Panc1 (cell line): ENCODE data around the gene SRSF4. TPM values are rescaled to one million over a fixed set of nuclear protein-coding genes. Genes with fewer than 3 reads are reported as not detected.

ENCODE experiments used
- ATAC-seq: fragments of 200-7000 bp; cut with Tn5 transposase; 2 replicates; pipeline ENCODE4 v1.9.1; 2020; ENCODE audit warnings: mild to moderate bottlenecking, moderate library complexity
- BruUV-seq: library from RNA; stranded (reverse); fragments of 400-500 nt; replicated peaks from 2 replicates; lab custom pipeline; 2021; lab: Mats Ljungman, UMichigan
- CTCF ChIA-PET: fragments of 300-600 bp; sonication (Branson Sonifier 250); formaldehyde crosslinking; loops from one replicate; lab custom pipeline; 2022; ENCODE audit warnings: antibody characterized with exemption; lab: Charles Lee
- POLR2A ChIA-PET: fragments of 300-600 bp; sonication (Branson Sonifier 250); formaldehyde crosslinking; loops from one replicate; lab custom pipeline; 2022; ENCODE audit warnings: antibody characterized with exemption; lab: Charles Lee
- DNase-seq: peaks from one replicate; pipeline ENCODE4 v3.0.0-alpha.2; 2010; ENCODE audit warnings: low read depth, low spot score
- H3K27ac ChIP-seq: 2 replicates; pipeline ENCODE4 v1.5.1; 2011; ENCODE audit warnings: mild to moderate bottlenecking, low read length, inconsistent platforms
- H3K27me3 ChIP-seq: fragments of 200-500 bp; sonication (Bioruptor generic); 2 replicates; pipeline ENCODE4 v1.6.0; 2014; ENCODE audit warnings: low read length, inconsistent platforms; ENCODE audit not compliant: control insufficient read depth, insufficient read depth
- H3K36me3 ChIP-seq: fragments of 200-500 bp; sonication (Bioruptor generic); 2 replicates; pipeline ENCODE4 v1.5.1; 2014; ENCODE audit warnings: inconsistent platforms, mild to moderate bottlenecking, low read length, moderate library complexity; ENCODE audit not compliant: control insufficient read depth, insufficient read depth
- H3K4me1 ChIP-seq: 2 replicates; pipeline ENCODE4 v1.5.1; 2011; ENCODE audit warnings: inconsistent platforms, mild to moderate bottlenecking, low read length, moderate library complexity; ENCODE audit not compliant: control insufficient read depth, insufficient read depth
- H3K4me3 ChIP-seq, 2 experiments: 2 replicates each; pipeline ENCODE4 v1.5.1; 2011 to 2012; ENCODE audit warnings: low read depth in 2 of 2, low read length in 2 of 2, mild to moderate bottlenecking in 2 of 2, inconsistent platforms in 1 of 2, moderate library complexity in 1 of 2
- H3K9me3 ChIP-seq: fragments of 200-500 bp; sonication (Bioruptor generic); 2 replicates; pipeline ENCODE4 v1.5.1; 2014; ENCODE audit warnings: low read depth, mild to moderate bottlenecking, inconsistent platforms, low read length, moderate library complexity; ENCODE audit not compliant: control insufficient read depth, insufficient read depth
- POLR2AphosphoS5 ChIP-seq: IDR thresholded peaks from 2 replicates; pipeline ENCODE4 v1.6.1; 2012; ENCODE audit warnings: mild to moderate bottlenecking, low read depth, low read length, moderate library complexity
- SIN3A ChIP-seq: IDR thresholded peaks from 2 replicates; pipeline ENCODE4 v1.6.1; 2012; ENCODE audit warnings: low read depth, mild to moderate bottlenecking, low read length, moderate library complexity, borderline replicate concordance; ENCODE audit not compliant: insufficient read depth
- TCF7L2 ChIP-seq: IDR thresholded peaks from 2 replicates; pipeline ENCODE4 v1.6.1; 2011; ENCODE audit warnings: mild to moderate bottlenecking, low read depth, low read length, inconsistent platforms
- in situ Hi-C: cut with HindIII; loops from 2 replicates; pipeline ENCODE4 v1.10.0; 2016; ENCODE audit warnings: low sequenced_read_pairs, low pct_unique_long_range_greater_than_20kb
- intact Hi-C: fragments of 100-400 bp; cut with micrococcal nuclease; formaldehyde crosslinking; loops from one replicate; pipeline ENCODE4 v1.10.0; 2022; ENCODE audit not compliant: unreplicated experiment
- total RNA-seq: library from RNA; stranded (reverse); gene quantifications from one replicate; pipeline ENCODE4 v1.2.1, GENCODE V29; 2021; ENCODE audit not compliant: unreplicated experiment
- TF ChIP-seq, protein P1 (sequence below), 2 experiments: IDR thresholded peaks; 2 replicates each; pipeline ENCODE4 v1.6.1; 2011 to 2012; ENCODE audit warnings: low read depth in 2 of 2, control low read depth in 1 of 2, low read length in 1 of 2, mild to moderate bottlenecking in 1 of 2, moderate library complexity in 1 of 2; ENCODE audit not compliant: insufficient read depth in 1 of 2
- TF ChIP-seq, protein P2 (sequence below): fragments of 450-650 bp; IDR thresholded peaks from 2 replicates; pipeline ENCODE4 v1.5.1; 2017; ENCODE audit warnings: mild to moderate bottlenecking

SRSF4 gene
- total RNA-seq, 1 experiment from 2014 or later: 77.5 TPM

DNA sequence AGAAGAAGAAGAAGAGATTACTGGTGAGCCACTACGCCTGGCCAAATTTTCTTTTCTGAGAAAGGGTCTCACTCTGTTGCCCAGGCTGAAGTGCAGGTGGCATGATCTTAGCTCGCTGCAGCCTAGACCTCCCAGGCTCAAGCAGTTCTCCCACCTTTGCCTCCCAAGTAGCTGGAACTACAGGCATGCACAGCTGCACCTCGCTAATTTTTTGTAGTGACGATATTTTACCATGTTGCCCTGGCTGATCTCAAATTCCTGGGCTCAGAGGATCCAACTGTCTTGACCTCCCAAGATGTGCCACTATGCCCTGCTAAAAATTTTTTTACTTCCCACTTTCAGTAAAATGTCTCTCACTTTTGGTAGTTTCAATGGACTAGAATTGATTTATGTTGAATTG lies 82.4 kb downstream of the SRSF4 start:
- Histone ChIP-seq H3K36me3 (no peaks in the 10 kb centered on the region), H3K4me1 (no peaks in the 10 kb centered on the region), H3K9me3 (no peaks in the 10 kb centered on the region), H3K4me3 (no peak overlapping the region), H3K27me3 (no peaks in the 10 kb centered on the region), H3K27ac (no peak overlapping the region)
- no peak for TF ChIP-seq SIN3A
- TF ChIP-seq, protein P1, sequence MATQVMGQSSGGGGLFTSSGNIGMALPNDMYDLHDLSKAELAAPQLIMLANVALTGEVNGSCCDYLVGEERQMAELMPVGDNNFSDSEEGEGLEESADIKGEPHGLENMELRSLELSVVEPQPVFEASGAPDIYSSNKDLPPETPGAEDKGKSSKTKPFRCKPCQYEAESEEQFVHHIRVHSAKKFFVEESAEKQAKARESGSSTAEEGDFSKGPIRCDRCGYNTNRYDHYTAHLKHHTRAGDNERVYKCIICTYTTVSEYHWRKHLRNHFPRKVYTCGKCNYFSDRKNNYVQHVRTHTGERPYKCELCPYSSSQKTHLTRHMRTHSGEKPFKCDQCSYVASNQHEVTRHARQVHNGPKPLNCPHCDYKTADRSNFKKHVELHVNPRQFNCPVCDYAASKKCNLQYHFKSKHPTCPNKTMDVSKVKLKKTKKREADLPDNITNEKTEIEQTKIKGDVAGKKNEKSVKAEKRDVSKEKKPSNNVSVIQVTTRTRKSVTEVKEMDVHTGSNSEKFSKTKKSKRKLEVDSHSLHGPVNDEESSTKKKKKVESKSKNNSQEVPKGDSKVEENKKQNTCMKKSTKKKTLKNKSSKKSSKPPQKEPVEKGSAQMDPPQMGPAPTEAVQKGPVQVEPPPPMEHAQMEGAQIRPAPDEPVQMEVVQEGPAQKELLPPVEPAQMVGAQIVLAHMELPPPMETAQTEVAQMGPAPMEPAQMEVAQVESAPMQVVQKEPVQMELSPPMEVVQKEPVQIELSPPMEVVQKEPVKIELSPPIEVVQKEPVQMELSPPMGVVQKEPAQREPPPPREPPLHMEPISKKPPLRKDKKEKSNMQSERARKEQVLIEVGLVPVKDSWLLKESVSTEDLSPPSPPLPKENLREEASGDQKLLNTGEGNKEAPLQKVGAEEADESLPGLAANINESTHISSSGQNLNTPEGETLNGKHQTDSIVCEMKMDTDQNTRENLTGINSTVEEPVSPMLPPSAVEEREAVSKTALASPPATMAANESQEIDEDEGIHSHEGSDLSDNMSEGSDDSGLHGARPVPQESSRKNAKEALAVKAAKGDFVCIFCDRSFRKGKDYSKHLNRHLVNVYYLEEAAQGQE (IDR thresholded peaks at IDR 0.05; ENCODE audit: insufficient read depth in 1 of 2, low read depth in 2 of 2, low read length in 1 of 2): no peak
- TF ChIP-seq TCF7L2: no peak
- TF ChIP-seq, protein P2, sequence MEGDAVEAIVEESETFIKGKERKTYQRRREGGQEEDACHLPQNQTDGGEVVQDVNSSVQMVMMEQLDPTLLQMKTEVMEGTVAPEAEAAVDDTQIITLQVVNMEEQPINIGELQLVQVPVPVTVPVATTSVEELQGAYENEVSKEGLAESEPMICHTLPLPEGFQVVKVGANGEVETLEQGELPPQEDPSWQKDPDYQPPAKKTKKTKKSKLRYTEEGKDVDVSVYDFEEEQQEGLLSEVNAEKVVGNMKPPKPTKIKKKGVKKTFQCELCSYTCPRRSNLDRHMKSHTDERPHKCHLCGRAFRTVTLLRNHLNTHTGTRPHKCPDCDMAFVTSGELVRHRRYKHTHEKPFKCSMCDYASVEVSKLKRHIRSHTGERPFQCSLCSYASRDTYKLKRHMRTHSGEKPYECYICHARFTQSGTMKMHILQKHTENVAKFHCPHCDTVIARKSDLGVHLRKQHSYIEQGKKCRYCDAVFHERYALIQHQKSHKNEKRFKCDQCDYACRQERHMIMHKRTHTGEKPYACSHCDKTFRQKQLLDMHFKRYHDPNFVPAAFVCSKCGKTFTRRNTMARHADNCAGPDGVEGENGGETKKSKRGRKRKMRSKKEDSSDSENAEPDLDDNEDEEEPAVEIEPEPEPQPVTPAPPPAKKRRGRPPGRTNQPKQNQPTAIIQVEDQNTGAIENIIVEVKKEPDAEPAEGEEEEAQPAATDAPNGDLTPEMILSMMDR: no peak
- TF ChIP-seq POLR2AphosphoS5: no peak
- no peak for DNase-seq
- POLR2A ChIA-PET: no interaction called here
- intact Hi-C loops (no loop called here), in situ Hi-C loops (no loop called here)
- ATAC-seq: no peak
- BruUV-seq: no TSS peak
- CTCF ChIA-PET: interaction anchor here (0.7 kb wide), 1 partner anchor 10 kb away, joined by 8 read pairs; no protein-coding TSS in a partner anchor

Other genes with a start within 250 kb of the SRSF4 start
- 2.1 TPM for gene TMEM200B, start 58.0 kb downstream of the SRSF4 start, total RNA-seq
- gene MECR, start 49.0 kb upstream of the SRSF4 start, total RNA-seq: 25.7 TPM
- gene PTPRU, start 54.6 kb upstream of the SRSF4 start, total RNA-seq: 0.72 TPM